Keratinocyte (primary cell): ENCODE measurements around the gene PPT2.

Source experiments
- CTCF ChIP-seq, 3 experiments: IDR thresholded peaks in 1 of 3; conservative IDR thresholded peaks in 1 of 3; optimal IDR thresholded peaks in 1 of 3; 2 replicates in 2 of 3; 3 replicates in 1 of 3; pipeline versions ENCODE3 to v1.5.1; 2011; ENCODE audit warnings: low read length in 3 of 3, mild to moderate bottlenecking in 3 of 3, moderate library complexity in 2 of 3, control low read depth in 1 of 3, inconsistent platforms in 1 of 3; ENCODE audit not compliant: insufficient read depth in 2 of 3; ENCODE audit errors: extremely low read depth in 1 of 3
- EZH2 ChIP-seq: IDR thresholded peaks from one replicate; pipeline ENCODE4 v1.6.1; 2012; ENCODE audit warnings: inconsistent platforms, mild to moderate bottlenecking, low read length, moderate library complexity

DNA sequence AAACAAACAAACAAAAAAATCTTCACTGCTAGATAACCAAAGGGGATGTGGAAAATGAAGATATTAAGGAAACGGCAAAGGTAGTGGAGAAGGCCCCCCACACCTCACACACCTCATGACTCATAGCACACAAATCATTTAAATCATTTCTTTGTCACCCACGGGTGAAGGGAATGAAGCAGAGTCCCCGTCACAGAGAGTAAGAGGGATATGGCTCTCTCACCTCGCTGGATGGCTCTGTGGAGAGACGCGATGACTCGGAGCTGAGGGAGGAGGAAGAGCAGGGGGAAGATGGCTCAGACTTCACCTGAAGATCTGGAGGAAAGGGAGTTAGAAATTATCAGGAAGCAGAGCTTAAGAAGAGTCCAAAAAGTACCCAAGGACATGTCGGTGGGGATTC is 27.1 kb upstream of the PPT2 start:
- TF ChIP-seq CTCF (optimal IDR thresholded peaks at IDR 0.05 in 1 of 3, IDR thresholded peaks at IDR 0.05 in 1 of 3, conservative IDR thresholded peaks at IDR 0.05 in 1 of 3; ENCODE audit: extremely low read depth in 1 of 3, insufficient read depth in 2 of 3, low read length in 3 of 3) (no peak), EZH2 (no peak)
